NCI-H1694 (cell line): ENCODE data around the gene CDK19.
"Not testable (repeated sequence)": the region's sequence is repeated elsewhere in the genome, so short reads cannot be mapped to it uniquely, and the experiment has no call there.

Source experiments
- DNase-seq: peaks from one replicate; lab custom pipeline; 2025; lab: John Stamatoyannopoulos, UW

Gene CDK19

GRCh38 chr6:110756817-110757216 is 58.5 kb downstream of the CDK19 start:
- DNase-seq: no peak

GRCh38 chr6:110755411-110755834 is 59.8 kb downstream of the CDK19 start:
- DNase-seq: no peak

GRCh38 chr6:110753936-110754668 is 61.2 kb downstream of the CDK19 start:
- not testable (repeated sequence) for DNase-seq

GRCh38 chr6:110748453-110748852 is 66.8 kb downstream of the CDK19 start:
- no peak for DNase-seq

- no peak for DNase-seq
Observed at GRCh38 chr6:110746680-110747079, 68.6 kb downstream of the CDK19 start.

GRCh38 chr6:110744991-110745390 is 70.3 kb downstream of the CDK19 start:
- no peak for DNase-seq

- DNase-seq: not testable (repeated sequence)
Observed at GRCh38 chr6:110742552-110742951, 72.7 kb downstream of the CDK19 start.

- no peak for DNase-seq
Observed at GRCh38 chr6:110741517-110741916, 73.8 kb downstream of the CDK19 start.

- DNase-seq: no peak
Observed at GRCh38 chr6:110738899-110739365, 76.3 kb downstream of the CDK19 start.

GRCh38 chr6:110735666-110736065 is 79.6 kb downstream of the CDK19 start:
- DNase-seq: no peak

GRCh38 chr6:110731898-110732297 is 83.4 kb downstream of the CDK19 start:
- DNase-seq: no peak

- DNase-seq: no peak
Observed at GRCh38 chr6:110731196-110731595, 84.1 kb downstream of the CDK19 start.

GRCh38 chr6:110728501-110728900 is 86.8 kb downstream of the CDK19 start:
- no peak for DNase-seq

- DNase-seq: no peak
Observed at GRCh38 chr6:110723017-110723416, 92.3 kb downstream of the CDK19 start.

- no peak for DNase-seq
Observed at GRCh38 chr6:110720066-110720465, 95.2 kb downstream of the CDK19 start.

GRCh38 chr6:110719601-110720000 is 95.7 kb downstream of the CDK19 start:
- DNase-seq: not testable (repeated sequence)

- DNase-seq: no peak
Observed at GRCh38 chr6:110714143-110714542, 101.1 kb downstream of the CDK19 start.

GRCh38 chr6:110712238-110712637 is 103.0 kb downstream of the CDK19 start:
- no peak for DNase-seq

GRCh38 chr6:110710115-110710514 is 105.2 kb downstream of the CDK19 start:
- DNase-seq: no peak

- no peak for DNase-seq
Observed at GRCh38 chr6:110708295-110708950, 106.8 kb downstream of the CDK19 start.

- no peak for DNase-seq
Observed at GRCh38 chr6:110705543-110705942, 109.7 kb downstream of the CDK19 start.

GRCh38 chr6:110703906-110704594 is 111.2 kb downstream of the CDK19 start:
- no peak for DNase-seq
